HEK293 (cell line): ENCODE measurements around the gene NNAT.

ENCODE experiments used
- CTCF ChIA-PET: fragments of 350-600 bp; formaldehyde crosslinking; extraction: SDS; loops from one replicate; lab custom pipeline; 2021; ENCODE audit warnings: antibody characterized with exemption; lab: Yijun Ruan, JAX
- POLR2A ChIA-PET: fragments of 300-600 bp; formaldehyde crosslinking; extraction: SDS; loops from one replicate; lab custom pipeline; 2020; ENCODE audit warnings: antibody characterized with exemption, inconsistent platforms; lab: Yijun Ruan, JAX
- H3K27ac ChIP-seq: fragments of 200-500 bp; sonication (Bioruptor generic); 2 replicates; pipeline ENCODE4 v1.5.1; 2014; ENCODE audit warnings: low read depth, low read length, control low read depth, inconsistent platforms; ENCODE audit errors: extremely low read depth
- H3K36me3 ChIP-seq, 2 experiments: fragments of 200-500 bp in 1 of 2; sonication (Bioruptor generic) in 1 of 2; 1 replicate in 1 of 2; 2 replicates in 1 of 2; pipeline ENCODE4 v1.5.1; 2014 to 2017; ENCODE audit warnings: inconsistent platforms in 2 of 2, low read length in 2 of 2; ENCODE audit not compliant: control insufficient read depth in 2 of 2, insufficient read depth in 1 of 2
- H3K4me1 ChIP-seq: fragments of 200-500 bp; sonication (Bioruptor generic); 2 replicates; pipeline ENCODE4 v1.5.1; 2014; ENCODE audit warnings: mild to moderate bottlenecking, low read length, inconsistent platforms; ENCODE audit not compliant: control insufficient read depth, insufficient read depth
- H3K4me3 ChIP-seq: 2 replicates; pipeline ENCODE4 v1.5.1; 2011; ENCODE audit warnings: low read depth, mild to moderate bottlenecking, control low read depth, low read length, moderate library complexity
- H3K9me3 ChIP-seq: fragments of 200-500 bp; sonication (Bioruptor generic); 2 replicates; pipeline ENCODE4 v1.5.1; 2014; ENCODE audit warnings: low read depth, low read length, inconsistent platforms; ENCODE audit not compliant: control insufficient read depth, insufficient read depth
- GLIS2 ChIP-seq: fragments of 450-650 bp; formaldehyde crosslinking; IDR thresholded peaks from 2 replicates; pipeline ENCODE4 v1.5.1; 2016; ENCODE audit warnings: missing biosample characterization, missing genetic modification characterization
- KLF17 ChIP-seq: fragments of 450-650 bp; formaldehyde crosslinking; IDR thresholded peaks from 2 replicates; pipeline ENCODE4 v1.5.1; 2016; ENCODE audit warnings: missing biosample characterization, missing genetic modification characterization
- RBAK ChIP-seq: fragments of 450-650 bp; formaldehyde crosslinking; IDR thresholded peaks from 2 replicates; pipeline ENCODE4 v1.5.1; 2016; ENCODE audit warnings: missing biosample characterization, missing genetic modification characterization
- SP7 ChIP-seq: fragments of 450-650 bp; formaldehyde crosslinking; IDR thresholded peaks from 2 replicates; pipeline ENCODE4 v1.5.1; 2016; ENCODE audit warnings: missing biosample characterization, missing genetic modification characterization
- ZBTB20 ChIP-seq: fragments of 450-650 bp; formaldehyde crosslinking; IDR thresholded peaks from 2 replicates; pipeline ENCODE4 v1.5.1; 2016; ENCODE audit warnings: missing biosample characterization, missing genetic modification characterization
- ZBTB6 ChIP-seq: fragments of 450-650 bp; formaldehyde crosslinking; IDR thresholded peaks from 2 replicates; pipeline ENCODE4 v1.5.1; 2017; ENCODE audit warnings: missing biosample characterization, missing genetic modification characterization
- ZNF132 ChIP-seq: fragments of 450-650 bp; formaldehyde crosslinking; IDR thresholded peaks from 2 replicates; pipeline ENCODE4 v1.5.1; 2017; ENCODE audit warnings: missing biosample characterization, missing genetic modification characterization, borderline replicate concordance
- ZNF140 ChIP-seq: fragments of 450-650 bp; formaldehyde crosslinking; IDR thresholded peaks from 2 replicates; pipeline ENCODE4 v1.5.1; 2016; ENCODE audit warnings: missing biosample characterization, missing genetic modification characterization
- ZNF157 ChIP-seq: fragments of 450-650 bp; formaldehyde crosslinking; IDR thresholded peaks from 2 replicates; pipeline ENCODE4 v1.5.1; 2016; ENCODE audit warnings: missing biosample characterization, missing genetic modification characterization
- ZNF169 ChIP-seq: fragments of 450-650 bp; formaldehyde crosslinking; IDR thresholded peaks from 2 replicates; pipeline ENCODE4 v1.5.1; 2016; ENCODE audit warnings: missing biosample characterization, missing genetic modification characterization
- ZNF223 ChIP-seq: fragments of 450-650 bp; formaldehyde crosslinking; IDR thresholded peaks from 2 replicates; pipeline ENCODE4 v1.5.1; 2016; ENCODE audit warnings: missing biosample characterization, missing genetic modification characterization
- ZNF266 ChIP-seq: fragments of 450-650 bp; formaldehyde crosslinking; IDR thresholded peaks from 2 replicates; pipeline ENCODE4 v1.5.1; 2016; ENCODE audit warnings: missing biosample characterization, missing genetic modification characterization, low read depth
- ZNF302 ChIP-seq: fragments of 450-650 bp; formaldehyde crosslinking; IDR thresholded peaks from 2 replicates; pipeline ENCODE4 v1.5.1; 2016; ENCODE audit warnings: missing biosample characterization, missing genetic modification characterization, low read depth
- ZNF433 ChIP-seq: fragments of 450-650 bp; formaldehyde crosslinking; IDR thresholded peaks from 2 replicates; pipeline ENCODE4 v1.5.1; 2016; ENCODE audit warnings: missing biosample characterization, missing genetic modification characterization, low read depth
- ZNF510 ChIP-seq: fragments of 450-650 bp; formaldehyde crosslinking; IDR thresholded peaks from 2 replicates; pipeline ENCODE4 v1.5.1; 2018; ENCODE audit warnings: mild to moderate bottlenecking, missing genetic modification characterization, missing biosample characterization; ENCODE audit not compliant: insufficient replicate concordance
- ZNF521 ChIP-seq: fragments of 450-650 bp; formaldehyde crosslinking; IDR thresholded peaks from 2 replicates; pipeline ENCODE4 v1.5.1; 2017; ENCODE audit warnings: missing biosample characterization, mild to moderate bottlenecking, missing genetic modification characterization
- ZNF585B ChIP-seq: fragments of 450-650 bp; formaldehyde crosslinking; IDR thresholded peaks from 2 replicates; pipeline ENCODE4 v1.5.1; 2016; ENCODE audit warnings: missing biosample characterization, missing genetic modification characterization
- ZNF596 ChIP-seq: fragments of 450-650 bp; IDR thresholded peaks from 2 replicates; pipeline ENCODE4 v1.5.0; 2018; ENCODE audit warnings: missing biosample characterization, mild to moderate bottlenecking, missing genetic modification characterization, moderate library complexity
- ZNF624 ChIP-seq: fragments of 450-650 bp; formaldehyde crosslinking; IDR thresholded peaks from 2 replicates; pipeline ENCODE4 v1.5.1; 2017; ENCODE audit warnings: missing biosample characterization, missing genetic modification characterization
- ZSCAN23 ChIP-seq: fragments of 450-650 bp; formaldehyde crosslinking; IDR thresholded peaks from 2 replicates; pipeline ENCODE4 v1.5.1; 2016; ENCODE audit warnings: missing biosample characterization, missing genetic modification characterization
- ZSCAN4 ChIP-seq: fragments of 450-650 bp; formaldehyde crosslinking; IDR thresholded peaks from 2 replicates; pipeline ENCODE4 v1.5.1; 2017; ENCODE audit warnings: missing biosample characterization, missing genetic modification characterization
- TF ChIP-seq, protein P1 (sequence below): fragments of 450-650 bp; formaldehyde crosslinking; IDR thresholded peaks from 2 replicates; pipeline ENCODE4 v1.5.1; 2016; ENCODE audit warnings: missing biosample characterization, missing genetic modification characterization, low read depth

NNAT gene

DNA sequence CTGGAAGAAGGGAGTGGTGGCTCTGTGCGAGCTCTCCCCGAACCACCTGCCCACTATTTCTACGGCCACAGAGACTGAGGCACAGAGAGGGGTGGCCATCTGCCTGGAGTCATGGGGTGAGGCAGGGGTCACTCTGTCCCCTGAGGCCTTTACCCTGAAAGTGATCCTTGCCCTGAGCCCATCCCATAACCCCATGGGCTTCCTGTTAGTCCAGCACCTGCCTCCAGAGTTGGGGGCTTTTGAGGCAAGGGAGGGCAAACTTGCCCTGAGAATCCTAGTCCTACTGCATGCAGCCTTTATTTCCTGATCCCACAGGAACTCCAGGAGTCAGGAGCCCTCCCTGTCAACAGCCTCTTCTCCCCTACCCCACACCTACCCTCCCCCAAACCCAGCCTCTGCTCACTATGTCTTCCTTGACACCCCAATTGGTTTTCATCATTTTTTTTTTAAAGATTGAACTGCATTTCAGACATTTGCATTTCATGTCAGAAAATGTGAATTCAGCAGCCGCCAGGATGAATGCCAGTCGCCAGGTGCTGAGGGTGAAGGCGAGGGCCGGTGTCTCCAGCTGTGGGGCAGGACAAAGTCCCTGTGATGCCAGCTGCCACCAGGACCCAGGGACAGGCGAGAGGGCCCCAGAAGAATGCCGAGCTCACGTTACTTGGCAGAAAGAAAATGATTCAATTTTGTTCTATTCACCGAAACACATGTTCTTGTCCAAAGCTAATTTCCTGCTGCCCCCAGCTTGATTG is 47.6 kb upstream of the NNAT start (continued):
- TF ChIP-seq, protein P1, sequence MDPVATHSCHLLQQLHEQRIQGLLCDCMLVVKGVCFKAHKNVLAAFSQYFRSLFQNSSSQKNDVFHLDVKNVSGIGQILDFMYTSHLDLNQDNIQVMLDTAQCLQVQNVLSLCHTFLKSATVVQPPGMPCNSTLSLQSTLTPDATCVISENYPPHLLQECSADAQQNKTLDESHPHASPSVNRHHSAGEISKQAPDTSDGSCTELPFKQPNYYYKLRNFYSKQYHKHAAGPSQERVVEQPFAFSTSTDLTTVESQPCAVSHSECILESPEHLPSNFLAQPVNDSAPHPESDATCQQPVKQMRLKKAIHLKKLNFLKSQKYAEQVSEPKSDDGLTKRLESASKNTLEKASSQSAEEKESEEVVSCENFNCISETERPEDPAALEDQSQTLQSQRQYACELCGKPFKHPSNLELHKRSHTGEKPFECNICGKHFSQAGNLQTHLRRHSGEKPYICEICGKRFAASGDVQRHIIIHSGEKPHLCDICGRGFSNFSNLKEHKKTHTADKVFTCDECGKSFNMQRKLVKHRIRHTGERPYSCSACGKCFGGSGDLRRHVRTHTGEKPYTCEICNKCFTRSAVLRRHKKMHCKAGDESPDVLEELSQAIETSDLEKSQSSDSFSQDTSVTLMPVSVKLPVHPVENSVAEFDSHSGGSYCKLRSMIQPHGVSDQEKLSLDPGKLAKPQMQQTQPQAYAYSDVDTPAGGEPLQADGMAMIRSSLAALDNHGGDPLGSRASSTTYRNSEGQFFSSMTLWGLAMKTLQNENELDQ (tag by site-specific recombination) = no peak
- TF ChIP-seq ZNF521 (no peak), ZNF302 (no peak), ZNF624 (tag by site-specific recombination) (no peak), ZNF266 (tag by site-specific recombination) (no peak)
- TF ChIP-seq, all 188 proteins: peak for 0

DNA sequence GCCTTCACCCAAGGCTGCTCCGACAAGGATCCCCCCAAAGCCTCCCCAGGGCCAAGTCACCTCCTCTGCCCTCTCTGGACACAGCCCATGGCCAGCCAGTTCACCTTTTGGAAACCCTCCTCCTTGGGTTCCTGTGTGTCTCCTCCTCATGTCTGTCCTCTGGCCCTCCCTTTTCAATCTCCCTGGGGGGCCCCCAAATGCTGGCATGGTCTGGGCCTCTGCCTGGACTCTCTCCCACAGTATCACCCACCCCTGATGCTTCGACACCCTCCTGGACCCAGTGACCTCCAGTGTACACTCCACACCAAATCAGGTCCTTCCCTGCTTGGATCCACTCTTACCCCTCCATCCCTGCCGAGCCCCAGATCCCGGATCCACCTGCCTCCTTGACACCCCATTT is 46.7 kb upstream of the NNAT start:
- Histone ChIP-seq H3K36me3 (no peaks in the 10 kb centered on the region), H3K4me1 (no peaks in the 10 kb centered on the region), H3K4me3 (no peak overlapping the region), H3K9me3 (no peaks in the 10 kb centered on the region), H3K27ac (no peak overlapping the region)
- TF ChIP-seq SP7 (tag by site-specific recombination) (no peak), ZBTB20 (tag by site-specific recombination) (no peak), ZSCAN23 (tag by site-specific recombination) (no peak), ZNF433 (tag by site-specific recombination) (no peak), ZNF157 (tag by site-specific recombination) (no peak), ZBTB6 (tag by site-specific recombination) (no peak), ZSCAN4 (tag by site-specific recombination) (no peak), ZNF510 (tag by site-specific recombination) (no peak), KLF17 (tag by site-specific recombination) (no peak), ZNF132 (tag by site-specific recombination) (no peak), ZNF596 (tag by site-specific recombination) (no peak), ZNF585B (tag by site-specific recombination) (no peak), ZNF169 (no peak), ZNF223 (tag by site-specific recombination) (no peak), GLIS2 (tag by site-specific recombination) (no peak), RBAK (tag by site-specific recombination) (no peak), ZNF140 (tag by site-specific recombination) (no peak)
- POLR2A ChIA-PET = no interaction called here
- CTCF ChIA-PET = no interaction called here
